ENCODE data around the gene LCN10. TPM values are rescaled to one million over a fixed set of nuclear protein-coding genes. Genes with fewer than 3 reads are reported as not detected.

Gene LCN10
- total and polyA plus RNA-seq, 2 of the 13 experiments (the other 11 are each of a cell fraction or from before 2014, with no cell fraction given): 0.53 to 0.61 TPM

DNA sequence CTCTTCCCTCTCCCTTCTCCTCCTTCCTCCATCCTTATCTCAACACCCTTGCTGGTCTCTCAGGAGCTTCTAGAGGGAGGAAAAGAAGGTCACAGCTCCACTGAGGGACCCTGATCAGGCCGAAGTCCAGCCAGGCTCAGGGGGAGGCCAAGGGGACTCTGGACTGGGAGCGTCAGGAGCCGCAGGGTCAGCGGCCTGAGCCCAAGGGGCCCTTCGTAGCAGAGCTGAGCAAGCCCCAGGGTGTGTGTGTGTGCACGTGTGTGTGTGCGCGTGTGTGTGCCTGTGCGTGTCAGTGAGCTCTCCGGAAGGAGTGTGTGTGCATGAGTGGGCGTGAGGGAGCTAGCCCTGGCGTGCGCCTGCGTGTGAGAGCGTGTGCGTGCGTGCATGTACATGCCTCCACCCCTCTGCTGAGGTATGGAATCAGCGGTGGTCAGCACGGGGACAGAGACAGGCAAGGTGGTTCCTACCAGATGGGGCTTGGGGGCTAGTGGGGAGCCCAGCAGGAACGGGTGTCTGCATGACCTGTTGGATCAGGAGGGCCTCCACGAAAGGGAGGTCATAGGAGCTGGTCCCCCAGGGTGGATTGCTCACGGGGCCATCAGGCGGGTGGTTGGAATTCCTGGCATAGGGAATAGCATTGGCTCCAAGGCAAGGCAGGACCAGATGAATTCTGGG is 45.5 kb downstream of the LCN10 start (continued):
- TF ChIP-seq, protein P1, sequence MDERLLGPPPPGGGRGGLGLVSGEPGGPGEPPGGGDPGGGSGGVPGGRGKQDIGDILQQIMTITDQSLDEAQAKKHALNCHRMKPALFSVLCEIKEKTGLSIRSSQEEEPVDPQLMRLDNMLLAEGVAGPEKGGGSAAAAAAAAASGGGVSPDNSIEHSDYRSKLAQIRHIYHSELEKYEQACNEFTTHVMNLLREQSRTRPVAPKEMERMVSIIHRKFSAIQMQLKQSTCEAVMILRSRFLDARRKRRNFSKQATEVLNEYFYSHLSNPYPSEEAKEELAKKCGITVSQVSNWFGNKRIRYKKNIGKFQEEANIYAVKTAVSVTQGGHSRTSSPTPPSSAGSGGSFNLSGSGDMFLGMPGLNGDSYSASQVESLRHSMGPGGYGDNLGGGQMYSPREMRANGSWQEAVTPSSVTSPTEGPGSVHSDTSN (CRISPR knock-in tag; IDR thresholded peaks at IDR 0.05): no peak
- no peak for TF ChIP-seq ZNF547 (CRISPR knock-in tag; IDR thresholded peaks at IDR 0.05)
- TF ChIP-seq RXRA (CRISPR knock-in tag; IDR thresholded peaks at IDR 0.05): peak; percentile 92
- TF ChIP-seq ZNF224 (CRISPR knock-in tag; IDR thresholded peaks at IDR 0.05): no peak
- 0 out of 2 replicates have a peak, but pooled peaks have one; percentile 17 for TF ChIP-seq HIVEP1 (CRISPR knock-in tag; IDR thresholded peaks at IDR 0.05)
- TF ChIP-seq, protein P2, sequence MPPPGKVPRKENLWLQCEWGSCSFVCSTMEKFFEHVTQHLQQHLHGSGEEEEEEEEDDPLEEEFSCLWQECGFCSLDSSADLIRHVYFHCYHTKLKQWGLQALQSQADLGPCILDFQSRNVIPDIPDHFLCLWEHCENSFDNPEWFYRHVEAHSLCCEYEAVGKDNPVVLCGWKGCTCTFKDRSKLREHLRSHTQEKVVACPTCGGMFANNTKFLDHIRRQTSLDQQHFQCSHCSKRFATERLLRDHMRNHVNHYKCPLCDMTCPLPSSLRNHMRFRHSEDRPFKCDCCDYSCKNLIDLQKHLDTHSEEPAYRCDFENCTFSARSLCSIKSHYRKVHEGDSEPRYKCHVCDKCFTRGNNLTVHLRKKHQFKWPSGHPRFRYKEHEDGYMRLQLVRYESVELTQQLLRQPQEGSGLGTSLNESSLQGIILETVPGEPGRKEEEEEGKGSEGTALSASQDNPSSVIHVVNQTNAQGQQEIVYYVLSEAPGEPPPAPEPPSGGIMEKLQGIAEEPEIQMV (CRISPR knock-in tag; IDR thresholded peaks at IDR 0.05; ENCODE audit: low read depth): no peak
- TF ChIP-seq KLF6 (CRISPR knock-in tag; IDR thresholded peaks at IDR 0.05): no peak
- no peak for TF ChIP-seq ZNF672 (CRISPR knock-in tag; IDR thresholded peaks at IDR 0.05)
- TF ChIP-seq ATF3 (CRISPR knock-in tag; IDR thresholded peaks at IDR 0.05): no peak
- no peak for TF ChIP-seq FOXM1 (CRISPR knock-in tag; IDR thresholded peaks at IDR 0.05)
- TF ChIP-seq HES4 (CRISPR knock-in tag; IDR thresholded peaks at IDR 0.05; ENCODE audit: borderline replicate concordance): no peak
- no peak for TF ChIP-seq MAF1 (CRISPR knock-in tag; IDR thresholded peaks at IDR 0.05; ENCODE audit: borderline replicate concordance)
- no peak; the same call in none of the 2 replicates for TF ChIP-seq ZMAT3 (CRISPR knock-in tag; conservative IDR thresholded peaks at IDR 0.05)
- TF ChIP-seq ZNF569 (CRISPR knock-in tag; IDR thresholded peaks at IDR 0.05; ENCODE audit: borderline replicate concordance): no peak
- TF ChIP-seq ZFP1 (CRISPR knock-in tag; IDR thresholded peaks at IDR 0.05): no peak
- TF ChIP-seq CEBPZ (IDR thresholded peaks at IDR 0.05; ENCODE audit: low read length): no peak
- no peak for TF ChIP-seq SOX6 (IDR thresholded peaks at IDR 0.05)
- peak; percentile 62 for TF ChIP-seq SOX6 (CRISPR knock-in tag; IDR thresholded peaks at IDR 0.05)
- no peak for TF ChIP-seq MBNL3 (CRISPR knock-in tag; conservative IDR thresholded peaks at IDR 0.05)
- TF ChIP-seq ZFP37 (CRISPR knock-in tag; IDR thresholded peaks at IDR 0.05; ENCODE audit: borderline replicate concordance): no peak
- no peak for TF ChIP-seq RFX3 (CRISPR knock-in tag; IDR thresholded peaks at IDR 0.05)
- TF ChIP-seq ZSCAN12 (CRISPR knock-in tag; IDR thresholded peaks at IDR 0.05): no peak
- TF ChIP-seq, protein P3, sequence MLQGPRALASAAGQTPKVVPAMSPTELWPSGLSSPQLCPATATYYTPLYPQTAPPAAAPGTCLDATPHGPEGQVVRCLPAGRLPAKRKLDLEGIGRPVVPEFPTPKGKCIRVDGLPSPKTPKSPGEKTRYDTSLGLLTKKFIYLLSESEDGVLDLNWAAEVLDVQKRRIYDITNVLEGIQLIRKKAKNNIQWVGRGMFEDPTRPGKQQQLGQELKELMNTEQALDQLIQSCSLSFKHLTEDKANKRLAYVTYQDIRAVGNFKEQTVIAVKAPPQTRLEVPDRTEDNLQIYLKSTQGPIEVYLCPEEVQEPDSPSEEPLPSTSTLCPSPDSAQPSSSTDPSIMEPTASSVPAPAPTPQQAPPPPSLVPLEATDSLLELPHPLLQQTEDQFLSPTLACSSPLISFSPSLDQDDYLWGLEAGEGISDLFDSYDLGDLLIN (CRISPR knock-in tag; IDR thresholded peaks at IDR 0.05; ENCODE audit: borderline replicate concordance): no peak
- TF ChIP-seq RBAK (CRISPR knock-in tag; IDR thresholded peaks at IDR 0.05): no peak
- no peak for TF ChIP-seq PLRG1 (conservative IDR thresholded peaks at IDR 0.05)
- TF ChIP-seq YY1 (IDR thresholded peaks at IDR 0.05; ENCODE audit: insufficient read depth, insufficient replicate concordance, low read depth, low read length): no peak
